ENCODE data around the gene CMIP. TPM values are rescaled to one million over a fixed set of nuclear protein-coding genes. Genes with fewer than 3 reads are reported as not detected.

CMIP gene
- total RNA-seq, 1 experiment from 2014 or later, result 48.2 TPM

GRCh38 chr16:81551821-81552304, 107.3 kb downstream of the CMIP start:
- H3K4ac ChIP-seq (ENCODE audit: low read depth, low read length), result no peak overlapping the region
- Mint-ChIP-seq H3K9me3 (no peaks in the 10 kb centered on the region), H3K27ac (peak overlapping the region in 1 of 3 experiments; percentile 85; a peak in 1 of 7 replicates), H3K36me3 (ENCODE audit: insufficient read depth in 1 of 3, low read depth in 3 of 3) (no peaks in the 10 kb centered on the region; a peak in 3 of 7 replicates), H3K4me3 (no peak overlapping the region), H3K27me3 (ENCODE audit: low read depth) (no peaks in the 10 kb centered on the region), H3K4me1 (peaks cover 22 to 23% of the 10 kb centered on the region in 2 experiments)
- H3K14ac ChIP-seq (ENCODE audit: insufficient read depth, low read length), result no peak overlapping the region
- whole genome bisulfite sequencing (ENCODE audit: extremely low coverage, insufficient read length, low lambda C conversion rate), result no CpG with 5 or more reads among the region's 11 CpGs
- no peak for TF ChIP-seq CTCF (conservative IDR thresholded peaks at IDR 0.05)
- H3K9me3 ChIP-seq (ENCODE audit: control insufficient read depth, low read depth, low read length), result no peaks in the 10 kb centered on the region
- H3K23me2 ChIP-seq (ENCODE audit: insufficient read length, low read depth, low read length, poor library complexity, severe bottlenecking), result no peaks in the 10 kb centered on the region
- DNase-seq, result no peak
- no peak overlapping the region for H3K4me2 ChIP-seq (ENCODE audit: insufficient read depth, insufficient read length, low read length)
- H3K79me2 ChIP-seq (ENCODE audit: insufficient read depth, low read length), result peaks cover 8% of the 10 kb centered on the region; the same call in 1 of the 2 replicates
- no peak overlapping the region for H3K9ac ChIP-seq (ENCODE audit: extremely low read depth, insufficient read length, low read length)
- no peak overlapping the region for H2AFZ ChIP-seq (ENCODE audit: low read length)
- no peaks in the 10 kb centered on the region for H4K20me1 ChIP-seq (ENCODE audit: control insufficient read depth, insufficient read depth, insufficient read length)
- no peak overlapping the region for H3K23ac ChIP-seq (ENCODE audit: insufficient read length, low read depth, low read length)
- no peak overlapping the region for H2BK5ac ChIP-seq (ENCODE audit: insufficient read length, low read length)
- no peak overlapping the region for H4K8ac ChIP-seq (replicated peaks; ENCODE audit: insufficient read length, low read depth, low read length)
- H3K27ac ChIP-seq (ENCODE audit: insufficient read length, low read depth, low read length), result no peak overlapping the region
- H4K5ac ChIP-seq (ENCODE audit: insufficient read length, low read depth, low read length), result no peak overlapping the region
- no peak overlapping the region for H2BK120ac ChIP-seq (ENCODE audit: low read depth, low read length, poor library complexity, severe bottlenecking)
- H3T11ph ChIP-seq (ENCODE audit: low read length), result no peak overlapping the region
- peaks cover 7% of the 10 kb centered on the region for H3K79me1 ChIP-seq (ENCODE audit: insufficient read depth, low read depth, low read length, poor library complexity, severe bottlenecking)
- no peak overlapping the region for H2BK15ac ChIP-seq (ENCODE audit: low read depth, low read length)
- no peak overlapping the region for H2BK12ac ChIP-seq (ENCODE audit: insufficient read length, low read depth, low read length)
- no peak overlapping the region for H4K91ac ChIP-seq (ENCODE audit: insufficient read length, low read depth, low read length)
- H3K56ac ChIP-seq (ENCODE audit: insufficient read length, low read depth, low read length), result no peak overlapping the region
- H3K27me3 ChIP-seq (ENCODE audit: insufficient read depth, low read length), result no peaks in the 10 kb centered on the region
- no peak overlapping the region for H3K18ac ChIP-seq (ENCODE audit: insufficient read length, low read depth, low read length)
- H3K4me1 ChIP-seq (ENCODE audit: insufficient read depth, low read length), result no peaks in the 10 kb centered on the region
- no peak overlapping the region for H2AK5ac ChIP-seq (ENCODE audit: insufficient read length, low read length)
- H2BK20ac ChIP-seq (ENCODE audit: low read depth, low read length, poor library complexity, severe bottlenecking), result no peak overlapping the region

Data from H9 (cell line).